H1 (cell line): ENCODE data around the gene CCDC40. TPM values are rescaled to one million over a fixed set of nuclear protein-coding genes. Genes with fewer than 3 reads are reported as not detected.

ENCODE experiments used
- CHD7 ChIP-seq: fragments of 300-600 bp; sonication (generic); IDR thresholded peaks from 2 replicates; pipeline ENCODE4 v1.7.1; 2012; ENCODE audit warnings: low read length, moderate library complexity, mild to moderate bottlenecking, inconsistent platforms; ENCODE audit not compliant: insufficient replicate concordance
- CTBP2 ChIP-seq: IDR thresholded peaks from 2 replicates; pipeline ENCODE4 v1.7.0; 2011; ENCODE audit warnings: borderline replicate concordance, mild to moderate bottlenecking, moderate library complexity, mixed read lengths, low read length; ENCODE audit not compliant: insufficient read depth, insufficient read length
- polyA plus RNA-seq, 7 experiments: library from polyadenylated mRNA; depleted of rRNA in 3 of 7; stranded (reverse) in 5 of 7; unstranded in 2 of 7; fragments of >200 nt in 5 of 7; fragments of 200-250 nt in 2 of 7; gene quantifications; 1 replicate in 5 of 7; 2 replicates in 1 of 7; 4 replicates in 1 of 7; pipeline versions ENCODE4 v1.2.1 to v1.2.3, GENCODE V29; 2011 to 2013; ENCODE audit warnings: missing spikeins in 2 of 7, mixed read lengths in 2 of 7
- total RNA-seq: library from RNA; stranded (reverse); fragmentation: NEBNext Ultra II Directional; extraction: Animal tissue kit (Norgen Biotek cat#: 25700); gene quantifications from 2 replicates; pipeline ENCODE4 v1.2.1, GENCODE V29; 2021

CCDC40 gene
- total and polyA plus RNA-seq, 2 of the 8 experiments (the other 6 are each of a cell fraction or from before 2014, with no cell fraction given) = 4.1 to 11.5 TPM

GRCh38 chr17:80006339-80006720 is 30.1 kb upstream of the CCDC40 start (continued):
- TF ChIP-seq CHD7 = no peak
- no peak for TF ChIP-seq CTBP2
- TF ChIP-seq, all 59 proteins: peak for 1
